ENCODE data around the gene APOB.

DNA sequence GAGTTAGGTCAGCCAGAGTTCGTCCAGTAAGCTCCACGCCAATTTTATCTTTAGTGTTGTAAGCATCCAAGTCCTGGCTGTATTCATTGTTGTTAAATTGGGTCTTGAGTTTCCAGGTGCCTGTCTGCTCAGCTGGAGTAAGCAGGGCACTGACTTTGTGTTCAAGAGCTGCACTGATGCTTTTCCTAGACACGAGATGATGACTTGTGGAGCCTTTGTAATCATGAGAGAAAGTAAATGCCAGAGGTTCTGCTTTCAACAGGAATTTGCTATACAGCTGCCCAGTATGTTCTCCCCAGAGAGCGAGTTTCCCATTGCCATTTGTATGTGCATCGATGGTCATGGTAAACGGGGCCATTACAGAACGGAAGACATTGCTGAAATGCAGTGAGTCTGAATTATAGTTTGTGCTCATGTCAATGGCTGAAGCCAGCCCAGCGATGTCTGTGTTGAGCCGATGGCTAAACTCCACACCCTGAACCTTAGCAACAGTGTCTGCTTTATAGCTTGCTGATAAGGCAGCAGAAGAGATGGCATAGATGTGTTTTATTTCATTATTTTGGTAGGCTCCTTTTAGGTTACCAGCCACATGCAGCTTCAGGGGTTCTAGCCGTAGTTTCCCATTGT, 32.9 kb downstream of the APOB start:
- TF ChIP-seq FOXP2 (optimal IDR thresholded peaks at IDR 0.05; ENCODE audit: borderline replicate concordance, extremely low read depth, extremely low read length, insufficient read depth) (no peak), POLR2AphosphoS5 (IDR thresholded peaks at IDR 0.05; ENCODE audit: low read depth, low read length) (no peak), REST (IDR thresholded peaks at IDR 0.05; ENCODE audit: insufficient read depth in 1 of 2, low read depth in 2 of 2, low read length in 2 of 2) (no peak), TAF1 (IDR thresholded peaks at IDR 0.05; ENCODE audit: borderline replicate concordance, insufficient read depth, low read length) (no peak)
